GM12873 (cell line): ENCODE results near the gene HSD17B12.

ENCODE experiments used
- TF ChIP-seq, protein P1 (sequence below): IDR thresholded peaks from 2 replicates; pipeline ENCODE4 v1.5.1; 2012; ENCODE audit warnings: low read depth, mild to moderate bottlenecking, moderate library complexity, low read length, control low read depth; ENCODE audit not compliant: insufficient read depth; ENCODE audit errors: missing control alignments

The HSD17B12 gene

DNA sequence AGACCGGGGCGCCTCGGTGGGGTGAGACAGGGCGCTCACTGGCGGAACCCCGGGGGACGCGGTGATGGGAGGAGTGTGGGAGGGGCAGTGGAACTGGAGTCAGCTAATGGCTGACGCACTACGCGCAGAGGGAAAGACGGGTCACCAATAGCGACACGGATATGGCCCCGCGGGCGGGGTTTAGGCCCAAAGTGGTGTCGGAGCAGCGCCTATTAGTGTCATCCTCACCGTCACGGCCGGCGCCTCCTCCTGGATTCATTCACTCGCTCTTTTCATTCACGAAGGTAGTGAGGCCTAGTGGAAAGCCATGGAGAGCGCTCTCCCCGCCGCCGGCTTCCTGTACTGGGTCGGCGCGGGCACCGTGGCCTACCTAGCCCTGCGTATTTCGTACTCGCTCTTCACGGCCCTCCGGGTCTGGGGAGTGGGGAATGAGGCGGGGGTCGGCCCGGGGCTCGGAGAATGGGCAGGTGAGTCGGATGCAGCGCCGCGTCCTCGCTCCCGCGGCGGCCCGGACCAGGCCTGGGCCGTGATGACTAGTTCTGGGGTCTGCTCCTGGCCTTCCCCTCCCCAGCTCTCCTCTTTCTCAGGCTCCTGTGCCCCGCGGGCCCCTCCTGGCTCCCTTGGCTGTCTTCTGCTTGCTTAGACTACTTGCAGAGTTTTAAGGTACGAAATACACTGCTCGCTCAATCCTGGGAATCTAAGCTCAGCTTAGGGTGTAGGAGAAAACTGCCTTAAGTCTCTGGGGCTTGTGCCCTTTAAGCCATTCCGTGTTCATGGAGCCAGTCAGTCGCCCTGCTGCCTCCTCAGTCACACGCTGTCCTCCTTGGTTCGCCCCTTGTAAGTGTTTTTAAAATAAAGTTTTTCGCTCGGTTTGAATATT is at the start of gene HSD17B12:
Gene HSD17B12, plus strand, starts transcription at position 218 of the 880 bp plus-strand sequence. Its CDS starts 90 bp downstream, at position 308.
- TF ChIP-seq, protein P1, sequence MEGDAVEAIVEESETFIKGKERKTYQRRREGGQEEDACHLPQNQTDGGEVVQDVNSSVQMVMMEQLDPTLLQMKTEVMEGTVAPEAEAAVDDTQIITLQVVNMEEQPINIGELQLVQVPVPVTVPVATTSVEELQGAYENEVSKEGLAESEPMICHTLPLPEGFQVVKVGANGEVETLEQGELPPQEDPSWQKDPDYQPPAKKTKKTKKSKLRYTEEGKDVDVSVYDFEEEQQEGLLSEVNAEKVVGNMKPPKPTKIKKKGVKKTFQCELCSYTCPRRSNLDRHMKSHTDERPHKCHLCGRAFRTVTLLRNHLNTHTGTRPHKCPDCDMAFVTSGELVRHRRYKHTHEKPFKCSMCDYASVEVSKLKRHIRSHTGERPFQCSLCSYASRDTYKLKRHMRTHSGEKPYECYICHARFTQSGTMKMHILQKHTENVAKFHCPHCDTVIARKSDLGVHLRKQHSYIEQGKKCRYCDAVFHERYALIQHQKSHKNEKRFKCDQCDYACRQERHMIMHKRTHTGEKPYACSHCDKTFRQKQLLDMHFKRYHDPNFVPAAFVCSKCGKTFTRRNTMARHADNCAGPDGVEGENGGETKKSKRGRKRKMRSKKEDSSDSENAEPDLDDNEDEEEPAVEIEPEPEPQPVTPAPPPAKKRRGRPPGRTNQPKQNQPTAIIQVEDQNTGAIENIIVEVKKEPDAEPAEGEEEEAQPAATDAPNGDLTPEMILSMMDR = peak; percentile 22

DNA sequence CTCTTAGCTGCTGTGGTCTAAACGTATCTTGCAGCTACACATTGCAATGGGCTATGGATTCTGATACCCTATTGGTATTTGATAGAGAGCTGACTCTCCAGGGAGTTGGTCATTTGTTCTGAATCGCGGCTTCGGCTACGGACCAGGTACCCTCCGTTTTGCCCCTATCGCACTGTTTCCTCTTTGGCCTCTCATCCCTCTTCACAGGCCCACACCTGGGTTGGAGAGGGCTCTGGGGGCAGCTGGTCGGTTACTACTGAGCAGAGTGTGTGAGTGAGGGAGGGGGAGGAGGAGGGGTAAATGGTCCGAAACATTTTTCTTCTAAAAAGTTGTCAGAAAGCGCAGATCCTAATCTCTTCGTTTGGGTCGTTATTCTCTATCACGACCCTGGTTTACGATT is 48.8 kb upstream of the HSD17B12 start:
- TF ChIP-seq, protein P1 = no peak

DNA sequence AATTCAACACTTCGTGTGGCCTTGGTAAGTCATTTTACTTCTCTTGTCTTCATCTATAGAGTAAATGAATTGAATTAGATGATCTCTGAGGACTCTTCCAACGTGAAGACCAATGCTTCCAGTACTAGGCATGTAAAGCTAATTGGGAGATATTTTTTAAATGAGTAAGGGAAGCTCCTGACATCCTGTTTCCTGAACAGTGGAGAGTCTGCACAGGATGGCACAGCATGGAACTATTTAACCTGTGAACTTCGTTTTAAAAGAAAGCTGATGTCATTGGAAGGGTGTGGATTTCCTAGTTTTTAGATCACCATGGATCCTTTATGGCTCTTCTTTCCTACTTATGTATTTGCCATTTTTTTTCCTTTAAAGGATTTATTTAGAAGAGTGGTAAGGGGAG is 48.4 kb upstream of the HSD17B12 start:
- TF ChIP-seq, protein P1 = no peak

DNA sequence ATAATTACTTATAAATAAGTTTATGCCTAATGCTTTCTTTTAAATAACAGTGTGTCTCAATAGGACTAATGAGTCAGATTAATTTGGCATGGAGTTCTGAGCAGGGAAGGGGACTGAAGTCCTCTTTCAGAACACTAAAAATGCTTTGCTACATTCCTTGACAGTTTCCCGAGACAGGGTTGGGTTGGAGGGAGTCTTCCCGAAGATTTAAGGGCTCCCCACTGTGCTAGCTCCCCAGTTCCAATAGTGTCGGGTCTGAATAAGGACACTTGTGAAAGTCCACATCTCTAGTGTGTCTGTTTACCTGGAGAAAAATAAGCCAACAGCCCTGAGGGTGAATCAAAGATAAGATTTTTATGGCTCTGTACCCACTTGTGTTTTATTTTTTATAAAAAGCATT is 41.8 kb upstream of the HSD17B12 start:
- TF ChIP-seq, protein P1 = no peak

DNA sequence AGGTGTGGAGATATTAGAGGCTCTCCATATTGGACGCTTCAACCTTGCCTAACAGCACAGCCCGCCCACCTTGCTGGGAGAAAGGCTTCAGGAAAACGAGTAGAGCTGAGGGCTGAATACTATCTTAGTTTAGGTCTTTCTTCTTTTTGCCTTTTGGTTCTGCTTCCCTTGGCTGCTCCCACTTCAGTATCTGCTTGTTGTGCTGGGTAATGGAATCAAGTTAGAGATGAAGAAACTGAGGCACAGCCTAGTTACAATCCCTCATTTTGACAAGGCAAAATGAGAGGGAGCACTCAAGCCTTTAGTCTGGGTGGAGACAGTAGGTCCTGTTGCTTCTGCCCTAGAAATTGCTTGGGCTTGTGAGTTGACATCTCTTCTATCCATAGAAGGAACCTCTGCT is 41.3 kb upstream of the HSD17B12 start:
- TF ChIP-seq, protein P1 = no peak

DNA sequence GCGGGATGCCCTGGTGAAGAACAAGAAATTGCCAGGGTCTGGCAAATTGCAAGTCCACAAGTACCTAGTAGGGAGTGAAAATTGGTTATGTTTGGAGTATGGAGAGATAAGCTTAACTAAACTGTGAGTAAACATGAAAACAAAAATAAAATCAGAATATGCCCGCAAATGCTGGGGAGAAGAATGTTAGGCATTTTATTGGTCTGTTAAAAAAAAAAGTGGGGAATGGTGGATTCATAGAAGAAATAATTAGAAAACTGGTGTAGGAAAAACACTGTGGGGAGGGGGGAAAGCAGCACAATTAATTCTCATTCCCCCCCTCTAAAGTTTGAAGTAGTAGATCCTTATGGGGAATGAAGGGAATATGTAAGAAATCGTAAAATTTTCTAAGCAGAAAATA is 40.6 kb upstream of the HSD17B12 start:
- TF ChIP-seq, protein P1 = no peak

DNA sequence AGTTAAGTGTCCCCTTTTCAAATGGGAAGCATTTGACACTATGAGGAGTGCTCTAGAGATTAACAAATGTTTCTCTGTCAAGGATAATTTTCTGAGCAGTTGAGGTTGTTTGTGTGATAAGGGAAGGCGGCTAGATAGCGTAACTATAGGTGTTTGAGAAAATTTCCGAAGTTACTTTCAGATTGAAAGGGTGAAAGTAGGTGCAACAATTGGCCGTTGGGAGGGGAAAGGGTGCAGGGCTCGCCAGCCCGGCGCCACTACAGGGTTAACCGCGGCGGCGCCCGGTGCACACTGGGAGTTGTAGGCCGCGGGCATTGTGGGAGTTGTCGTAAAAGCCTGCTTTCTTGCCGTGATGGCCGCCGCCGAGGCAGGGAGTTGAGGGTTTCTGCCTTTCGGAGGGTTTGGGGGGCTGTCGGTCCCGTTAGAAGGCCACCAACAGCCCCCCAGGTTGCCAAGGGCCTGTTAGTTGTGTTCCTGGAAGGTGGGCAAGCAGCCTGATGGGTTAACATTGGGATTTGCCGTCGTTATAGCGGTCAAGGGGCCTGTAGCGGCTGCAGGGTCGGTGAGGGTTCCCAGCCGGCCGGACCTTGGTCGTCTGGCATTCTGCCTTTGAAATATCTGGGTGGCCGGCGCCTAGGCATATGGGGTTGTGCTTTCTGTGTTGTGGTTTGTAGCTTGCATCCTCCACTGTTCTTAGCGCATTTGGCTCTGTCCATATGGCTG is 36.5 kb upstream of the HSD17B12 start:
- TF ChIP-seq, protein P1 = no peak
